Mesenchymal stem cell (in vitro differentiated cells and primary cell): Measurements from ENCODE around the gene COL4A2.

Experiments used
- DNase-seq: peaks from one replicate; pipeline ENCODE4 v3.0.0-alpha.2; 2013
- H2AFZ ChIP-seq: one replicate; pipeline ENCODE4 v1.6.1; 2013; ENCODE audit warnings: low read depth, mild to moderate bottlenecking, control low read depth, inconsistent platforms, low read length, moderate library complexity
- H2AK5ac ChIP-seq: 2 replicates; pipeline ENCODE4 v1.6.1; 2013; ENCODE audit warnings: low read length, moderate library complexity, mild to moderate bottlenecking, inconsistent platforms; ENCODE audit not compliant: severe bottlenecking
- H2BK120ac ChIP-seq: one replicate; pipeline ENCODE4 v1.6.1; 2013; ENCODE audit warnings: low read depth, mild to moderate bottlenecking, inconsistent platforms, low read length, moderate library complexity
- H2BK12ac ChIP-seq, 2 experiments: one replicate each; pipeline ENCODE4 v1.6.1; 2013; ENCODE audit warnings: inconsistent platforms in 2 of 2, low read length in 2 of 2, mild to moderate bottlenecking in 2 of 2, moderate library complexity in 2 of 2, control low read depth in 1 of 2
- H2BK15ac ChIP-seq: one replicate; pipeline ENCODE4 v1.6.1; 2013; ENCODE audit warnings: mild to moderate bottlenecking, low read depth, inconsistent platforms; ENCODE audit not compliant: poor library complexity, severe bottlenecking
- H2BK5ac ChIP-seq: 2 replicates; pipeline ENCODE4 v1.6.1; 2013; ENCODE audit warnings: low read depth, mild to moderate bottlenecking, low read length, control low read depth, inconsistent platforms; ENCODE audit not compliant: poor library complexity, severe bottlenecking
- H3K14ac ChIP-seq, 2 experiments: one replicate each; pipeline ENCODE4 v1.6.1; 2013; ENCODE audit warnings: inconsistent platforms in 2 of 2, low read length in 2 of 2, control low read depth in 1 of 2, mild to moderate bottlenecking in 1 of 2, moderate library complexity in 1 of 2
- H3K18ac ChIP-seq, 2 experiments: one replicate each; pipeline ENCODE4 v1.6.1; 2013; ENCODE audit warnings: inconsistent platforms in 2 of 2, low read length in 2 of 2, control low read depth in 1 of 2, low read depth in 1 of 2, mild to moderate bottlenecking in 1 of 2
- H3K23ac ChIP-seq, 2 experiments: one replicate each; pipeline ENCODE4 v1.6.1; 2013; ENCODE audit warnings: inconsistent platforms in 2 of 2, low read length in 2 of 2, mild to moderate bottlenecking in 2 of 2, moderate library complexity in 2 of 2, control low read depth in 1 of 2
- H3K27ac ChIP-seq: 2 replicates; pipeline ENCODE4 v1.5.1; 2013; ENCODE audit warnings: mild to moderate bottlenecking, moderate library complexity, low read length, control low read depth, inconsistent platforms; ENCODE audit not compliant: poor library complexity, severe bottlenecking
- H3K27me3 ChIP-seq, 2 experiments: 2 replicates each; pipeline versions ENCODE4 v1.6.1 to v1.7.0; 2013; ENCODE audit warnings: low read length in 2 of 2, mild to moderate bottlenecking in 2 of 2, moderate library complexity in 2 of 2, control low read depth in 1 of 2, inconsistent platforms in 1 of 2; ENCODE audit not compliant: control insufficient read depth in 1 of 2, insufficient read depth in 1 of 2
- H3K36me3 ChIP-seq, 2 experiments: 2 replicates each; pipeline versions ENCODE4 v1.6.1 to v1.7.0; 2013; ENCODE audit warnings: low read length in 2 of 2, control low read depth in 1 of 2, inconsistent platforms in 1 of 2, low read depth in 1 of 2, mild to moderate bottlenecking in 1 of 2; ENCODE audit not compliant: insufficient read depth in 2 of 2, control insufficient read depth in 1 of 2
- H3K4ac ChIP-seq, 2 experiments: one replicate each; pipeline ENCODE4 v1.6.1; 2013; ENCODE audit warnings: inconsistent platforms in 2 of 2, low read length in 2 of 2, mild to moderate bottlenecking in 2 of 2, moderate library complexity in 2 of 2, control low read depth in 1 of 2, low read depth in 1 of 2
- H3K4me1 ChIP-seq: 2 replicates; pipeline ENCODE4 v1.6.1; 2013; ENCODE audit warnings: low read depth, low read length, control low read depth; ENCODE audit not compliant: control insufficient read depth, insufficient read depth
- H3K4me2 ChIP-seq: 2 replicates; pipeline ENCODE4 v1.6.1; 2013; ENCODE audit warnings: low read length, mild to moderate bottlenecking, inconsistent platforms; ENCODE audit not compliant: poor library complexity, severe bottlenecking
- H3K4me3 ChIP-seq, 2 experiments: 2 replicates each; pipeline versions ENCODE4 v1.5.1 to v1.7.0; 2013; ENCODE audit warnings: low read length in 2 of 2, mild to moderate bottlenecking in 2 of 2, control low read depth in 1 of 2, low read depth in 1 of 2; ENCODE audit not compliant: insufficient read depth in 1 of 2
- H3K79me1 ChIP-seq: replicated peaks from 2 replicates; pipeline ENCODE4 v1.6.1; 2013; ENCODE audit warnings: mild to moderate bottlenecking, control low read depth, low read length, inconsistent platforms; ENCODE audit not compliant: poor library complexity, severe bottlenecking
- H3K9ac ChIP-seq: 2 replicates; pipeline ENCODE4 v1.7.0; 2013; ENCODE audit warnings: mild to moderate bottlenecking, low read length, moderate library complexity
- H3K9me3 ChIP-seq: 2 replicates; pipeline ENCODE4 v1.7.0; 2013; ENCODE audit warnings: mild to moderate bottlenecking, low read length; ENCODE audit not compliant: control insufficient read depth
- H4K8ac ChIP-seq: one replicate; pipeline ENCODE4 v1.6.1; 2013; ENCODE audit warnings: inconsistent platforms, mild to moderate bottlenecking, low read length, moderate library complexity
- H4K91ac ChIP-seq: one replicate; pipeline ENCODE4 v1.6.1; 2013; ENCODE audit warnings: mild to moderate bottlenecking, low read length, inconsistent platforms
- WGBS: methylation state at CpG from one replicate; pipeline ENCODE4 v1.1.7; 2013; ENCODE audit warnings: mixed read lengths; 5-methylcytosine and 5-hydroxymethylcytosine counted together

COL4A2 gene

GRCh38 chr13:110414283-110414682, 107.2 kb downstream of the COL4A2 start:
- Histone ChIP-seq H2AK5ac (peak overlapping the region; percentile 58), H3K4me2 (no peak overlapping the region), H3K18ac (peak overlapping the region in 1 of 2 experiments; percentile 44), H2BK12ac (peak overlapping the region in 1 of 2 experiments; percentile 74), H3K9me3 (no peaks in the 10 kb centered on the region), H3K4me3 (no peak overlapping the region), H2BK120ac (peak overlapping the region; percentile 88), H3K79me1 (peaks cover 23% of the 10 kb centered on the region), H3K9ac (no peak overlapping the region), H3K36me3 (peaks cover 0 to 19% of the 10 kb centered on the region in 2 experiments), H2AFZ (no peak overlapping the region), H3K4ac (no peak overlapping the region), H3K27ac (no peak overlapping the region), H4K8ac (no peak overlapping the region), H4K91ac (no peak overlapping the region), H2BK5ac (no peak overlapping the region), H3K14ac (no peak overlapping the region), H3K23ac (no peak overlapping the region), H3K27me3 (no peaks in the 10 kb centered on the region), H2BK15ac (peak overlapping the region; percentile 71), H3K4me1 (peaks cover 41% of the 10 kb centered on the region)
- no peak for DNase-seq
- WGBS: 95% methylated on average over 4 of the region's 7 CpGs

GRCh38 chr13:110414931-110415330, 107.8 kb downstream of the COL4A2 start:
- H3K18ac ChIP-seq: no peak overlapping the region
- peaks cover 40% of the 10 kb centered on the region for H3K4me1 ChIP-seq
- no peak overlapping the region for H3K9ac ChIP-seq
- H3K14ac ChIP-seq: no peak overlapping the region
- no peak overlapping the region for H4K8ac ChIP-seq
- no peak overlapping the region for H2BK5ac ChIP-seq
- H3K4me2 ChIP-seq: no peak overlapping the region
- no peak overlapping the region for H3K4ac ChIP-seq
- no peak for DNase-seq
- no peak overlapping the region for H3K23ac ChIP-seq
- H2AFZ ChIP-seq: no peak overlapping the region
- no peak overlapping the region for H4K91ac ChIP-seq
- H3K27me3 ChIP-seq: no peaks in the 10 kb centered on the region
- no peak overlapping the region for H2BK120ac ChIP-seq
- no peak overlapping the region for H2AK5ac ChIP-seq
- 96% methylated on average over 2 of the region's 2 CpGs for WGBS
- H3K4me3 ChIP-seq: no peak overlapping the region
- H3K36me3 ChIP-seq: peaks cover 0 to 18% of the 10 kb centered on the region in 2 experiments
- H3K9me3 ChIP-seq: no peaks in the 10 kb centered on the region
- H3K79me1 ChIP-seq: peaks cover 25% of the 10 kb centered on the region
- no peak overlapping the region for H2BK12ac ChIP-seq
- no peak overlapping the region for H3K27ac ChIP-seq
- H2BK15ac ChIP-seq: peak overlapping the region; percentile 81

- H3K4ac ChIP-seq: peak overlapping the region in 1 of 2 experiments; percentile 70
- peak overlapping the region; percentile 5 for H4K8ac ChIP-seq
- H2BK15ac ChIP-seq: no peak overlapping the region
- H3K79me1 ChIP-seq: peaks cover 28% of the 10 kb centered on the region
- no peaks in the 10 kb centered on the region for H3K9me3 ChIP-seq
- peak; percentile 49 for DNase-seq
- H3K14ac ChIP-seq: no peak overlapping the region
- H2BK120ac ChIP-seq: no peak overlapping the region
- no peak overlapping the region for H3K23ac ChIP-seq
- H3K27ac ChIP-seq: no peak overlapping the region
- peak overlapping the region; percentile 7 for H2AK5ac ChIP-seq
- H2BK12ac ChIP-seq: no peak overlapping the region
- H3K18ac ChIP-seq: peak overlapping the region in 1 of 2 experiments; percentile 35
- no peak overlapping the region for H4K91ac ChIP-seq
- H2BK5ac ChIP-seq: no peak overlapping the region
- WGBS: 90% methylated on average over 8 of the region's 8 CpGs
- no peaks in the 10 kb centered on the region for H3K27me3 ChIP-seq
- no peak overlapping the region for H3K4me2 ChIP-seq
- H3K36me3 ChIP-seq: peaks cover 0 to 19% of the 10 kb centered on the region in 2 experiments
- no peak overlapping the region for H3K9ac ChIP-seq
- H3K4me3 ChIP-seq: no peak overlapping the region
- H2AFZ ChIP-seq: no peak overlapping the region
- H3K4me1 ChIP-seq: peaks cover 40% of the 10 kb centered on the region
Observed at GRCh38 chr13:110415669-110416068, 108.6 kb downstream of the COL4A2 start.

- no peak overlapping the region for H2BK15ac ChIP-seq
Observed at GRCh38 chr13:110416131-110417025, 109.3 kb downstream of the COL4A2 start.

More at GRCh38 chr13:110416131-110417025, 109.3 kb downstream of the COL4A2 start:
- Histone ChIP-seq H3K27me3 (no peaks in the 10 kb centered on the region), H3K4ac (no peak overlapping the region), H3K36me3 (peaks cover 0 to 20% of the 10 kb centered on the region in 2 experiments), H2BK5ac (no peak overlapping the region), H3K27ac (no peak overlapping the region), H3K9me3 (no peaks in the 10 kb centered on the region), H3K79me1 (peaks cover 28% of the 10 kb centered on the region), H4K91ac (peak overlapping the region; percentile 3), H3K18ac (peak overlapping the region in 1 of 2 experiments; percentile 0), H2AFZ (no peak overlapping the region), H3K9ac (peak overlapping the region; percentile 82), H3K4me3 (peak overlapping the region in 1 of 2 experiments; percentile 57), H2AK5ac (peak overlapping the region; percentile 75), H2BK12ac (peak overlapping the region in 1 of 2 experiments; percentile 4), H2BK120ac (no peak overlapping the region), H3K14ac (no peak overlapping the region), H3K4me1 (peaks cover 40% of the 10 kb centered on the region), H4K8ac (peak overlapping the region; percentile 7), H3K23ac (no peak overlapping the region), H3K4me2 (no peak overlapping the region)
- peak; percentile 49 for DNase-seq
- 95% methylated on average over 7 of the region's 7 CpGs for WGBS
